HG03442 (cell line): ENCODE results near the gene BCL11B.

Experiments
- ATAC-seq: cut with Tn5 transposase; IDR thresholded peaks from one replicate; pipeline ENCODE4 v1.9.1; 2021; ENCODE audit warnings: mild to moderate bottlenecking, moderate library complexity; ENCODE audit not compliant: unreplicated experiment

Gene BCL11B

DNA sequence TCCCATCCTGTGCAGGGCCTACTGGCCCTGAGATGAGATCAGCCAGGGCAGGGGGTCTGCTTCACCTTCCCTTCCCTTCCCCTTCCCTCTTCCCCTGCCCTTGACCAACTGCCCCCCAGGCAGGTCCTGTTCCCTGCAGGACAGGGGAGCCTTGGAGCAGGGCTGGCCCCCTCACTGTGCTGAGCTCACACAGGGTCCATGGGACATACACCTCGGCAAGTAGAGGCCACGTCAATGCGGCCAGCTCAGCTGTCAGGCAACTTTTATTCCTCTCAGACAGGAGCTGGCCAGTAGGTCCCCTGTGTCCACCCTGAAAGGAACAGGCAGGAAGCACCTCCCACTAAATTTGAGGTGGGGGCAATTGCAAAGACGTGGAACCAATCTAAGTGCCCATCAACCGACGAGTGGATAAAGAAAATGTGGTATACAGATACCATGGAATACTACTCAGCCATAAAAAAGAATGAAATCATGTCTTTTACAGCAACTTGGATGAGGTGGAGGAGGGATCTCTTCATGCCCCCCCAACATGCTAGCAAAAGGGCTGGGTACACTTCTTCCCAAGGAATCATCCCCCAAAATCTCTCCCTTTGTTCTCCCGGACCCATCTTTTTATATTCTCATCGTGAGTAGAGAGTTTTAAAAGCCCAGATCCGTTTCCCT lies 148.7 kb downstream of the BCL11B start:
- no peak for ATAC-seq

DNA sequence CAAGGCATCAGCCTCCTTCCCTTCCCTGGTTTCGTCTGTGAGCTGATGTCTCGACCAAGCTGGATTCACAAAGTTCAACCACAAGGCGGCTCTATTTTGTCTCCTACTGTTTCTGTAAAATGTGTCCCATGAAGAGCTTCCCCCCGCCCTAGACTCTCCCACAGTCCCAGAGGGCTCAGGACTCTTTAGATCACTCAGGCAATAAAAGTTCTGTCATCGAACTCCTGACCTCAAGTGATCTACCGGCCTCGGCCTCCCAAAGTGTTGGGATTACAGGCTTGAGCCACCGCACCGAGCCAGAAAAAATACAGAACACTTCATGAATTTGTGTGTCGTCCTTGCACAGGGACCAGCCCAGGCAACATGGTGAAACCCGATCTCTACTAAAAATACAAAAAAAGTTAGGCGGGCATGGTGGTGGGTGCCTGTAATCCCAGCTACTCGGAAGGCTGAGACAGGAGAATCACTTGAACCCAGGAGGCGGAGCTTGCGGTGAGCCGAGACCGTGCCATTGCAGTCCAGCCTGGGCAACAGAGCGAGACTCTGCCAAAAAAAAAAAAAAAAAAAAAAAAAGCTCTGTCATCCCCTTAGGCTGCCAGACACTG lies 149.4 kb downstream of the BCL11B start:
- ATAC-seq = no peak

DNA sequence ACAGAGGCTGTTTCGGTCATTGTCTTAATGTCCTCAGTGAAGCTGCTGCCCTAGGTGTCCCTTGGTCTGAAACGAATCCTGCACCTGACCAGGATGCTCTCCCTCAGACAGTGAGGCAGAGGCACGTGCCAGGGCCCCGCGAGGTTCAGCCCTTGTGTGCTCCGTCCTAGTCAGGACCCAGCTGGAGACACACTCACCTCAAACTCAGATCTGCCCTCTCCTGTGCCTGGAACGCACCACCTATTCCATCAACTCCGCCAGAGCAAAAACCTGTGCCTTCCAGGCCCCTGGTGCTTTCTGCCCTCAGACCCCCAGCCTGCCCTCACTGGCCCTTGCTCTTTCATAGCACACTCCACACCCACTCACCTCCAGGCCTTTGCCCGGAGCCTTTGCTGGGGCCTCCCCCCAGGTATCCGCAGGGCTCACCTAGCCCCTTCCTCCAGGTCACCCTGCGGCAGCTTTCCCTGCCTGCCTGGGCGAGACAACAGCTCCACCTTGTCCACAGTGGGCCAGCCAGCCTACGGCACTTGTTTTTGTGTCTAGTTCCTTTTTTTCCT lies 150.6 kb downstream of the BCL11B start:
- no peak for ATAC-seq

DNA sequence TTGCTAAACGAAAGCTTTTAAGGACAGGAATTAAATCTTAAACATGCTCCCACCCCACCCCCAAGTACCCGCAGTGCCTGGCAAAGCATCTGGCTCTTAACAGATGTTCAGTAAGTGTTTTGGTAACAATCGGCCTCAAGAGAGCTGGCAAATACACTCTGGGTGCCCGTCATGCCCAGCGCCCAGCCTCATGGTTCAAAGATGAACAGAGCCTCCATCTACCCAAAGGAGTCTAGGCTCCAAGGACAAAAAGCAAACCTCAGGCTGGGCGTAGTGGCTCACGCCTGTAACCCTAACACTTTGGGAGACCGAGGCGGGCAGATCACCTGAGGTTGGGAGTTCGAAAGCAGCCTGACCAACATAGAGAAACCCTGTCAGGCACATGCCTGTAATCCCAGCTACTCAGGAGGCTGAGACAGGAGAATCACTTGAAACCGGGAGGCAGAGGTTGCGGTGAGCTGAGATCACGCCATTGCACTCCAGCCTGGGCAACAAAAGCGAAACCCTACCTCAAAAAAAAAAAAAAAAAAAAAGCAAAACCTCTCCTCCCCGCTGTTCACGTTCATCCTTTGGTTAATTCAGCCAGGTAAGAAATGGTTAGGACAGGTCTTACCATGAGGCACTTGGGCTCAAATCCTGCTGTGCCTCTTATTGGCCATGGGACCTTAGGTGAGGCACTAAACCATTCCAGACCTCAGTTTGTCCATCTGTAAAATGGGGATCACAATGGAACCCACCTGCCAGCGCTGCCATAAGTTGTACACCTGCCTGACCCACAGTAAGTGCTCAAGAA lies 151.3 kb downstream of the BCL11B start:
- no peak for ATAC-seq

DNA sequence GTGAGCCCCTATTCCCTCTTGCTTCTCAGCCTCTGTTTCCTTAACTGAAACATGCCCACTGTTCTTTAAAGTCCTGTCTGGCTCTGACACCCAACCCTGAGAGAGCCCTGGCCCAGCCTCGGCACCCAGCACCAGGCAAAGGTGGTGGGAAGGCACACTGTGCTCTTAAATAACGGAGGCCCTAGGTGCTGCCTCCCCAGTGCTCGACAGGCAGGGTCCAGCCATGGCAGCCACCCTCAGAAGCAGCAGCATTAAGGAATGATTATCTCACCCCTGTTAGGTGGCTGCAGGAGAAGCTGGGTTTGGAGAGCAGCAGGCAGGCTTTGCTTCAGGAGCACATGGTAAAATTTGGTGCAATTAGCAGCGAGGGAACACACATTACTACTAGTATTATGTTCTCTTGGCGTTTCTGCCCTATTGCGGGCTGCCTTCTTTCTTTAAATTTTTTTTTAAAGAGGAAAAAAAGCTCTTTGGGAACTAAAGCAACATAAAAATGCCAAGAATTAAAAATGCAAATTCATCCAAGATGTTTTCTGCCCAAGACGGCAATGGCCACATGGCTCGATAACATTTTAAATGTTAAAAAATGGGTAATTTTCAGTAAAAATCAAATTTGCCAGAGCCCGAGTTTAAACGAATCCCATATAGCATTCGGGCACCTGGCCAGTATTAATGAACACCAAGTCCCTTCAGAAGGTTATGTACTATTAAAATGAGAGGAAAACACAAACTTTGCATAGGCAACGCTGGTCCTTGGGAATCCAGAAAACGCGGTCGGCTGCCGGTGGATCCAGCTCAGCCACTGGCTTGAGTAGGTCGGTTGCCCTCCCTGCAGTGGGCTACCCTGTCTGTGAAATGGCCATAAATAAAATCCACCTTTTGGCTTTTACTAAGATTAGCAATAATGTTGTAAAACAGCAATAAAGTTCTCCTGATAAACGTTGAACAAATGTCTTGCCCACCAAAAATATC lies 152.2 kb downstream of the BCL11B start:
- no peak for ATAC-seq
